ENCODE results near the gene NANOS3.
"Not testable (repeated sequence)": the region's sequence is repeated elsewhere in the genome, so short reads cannot be mapped to it uniquely, and the experiment has no call there.

Gene NANOS3

DNA sequence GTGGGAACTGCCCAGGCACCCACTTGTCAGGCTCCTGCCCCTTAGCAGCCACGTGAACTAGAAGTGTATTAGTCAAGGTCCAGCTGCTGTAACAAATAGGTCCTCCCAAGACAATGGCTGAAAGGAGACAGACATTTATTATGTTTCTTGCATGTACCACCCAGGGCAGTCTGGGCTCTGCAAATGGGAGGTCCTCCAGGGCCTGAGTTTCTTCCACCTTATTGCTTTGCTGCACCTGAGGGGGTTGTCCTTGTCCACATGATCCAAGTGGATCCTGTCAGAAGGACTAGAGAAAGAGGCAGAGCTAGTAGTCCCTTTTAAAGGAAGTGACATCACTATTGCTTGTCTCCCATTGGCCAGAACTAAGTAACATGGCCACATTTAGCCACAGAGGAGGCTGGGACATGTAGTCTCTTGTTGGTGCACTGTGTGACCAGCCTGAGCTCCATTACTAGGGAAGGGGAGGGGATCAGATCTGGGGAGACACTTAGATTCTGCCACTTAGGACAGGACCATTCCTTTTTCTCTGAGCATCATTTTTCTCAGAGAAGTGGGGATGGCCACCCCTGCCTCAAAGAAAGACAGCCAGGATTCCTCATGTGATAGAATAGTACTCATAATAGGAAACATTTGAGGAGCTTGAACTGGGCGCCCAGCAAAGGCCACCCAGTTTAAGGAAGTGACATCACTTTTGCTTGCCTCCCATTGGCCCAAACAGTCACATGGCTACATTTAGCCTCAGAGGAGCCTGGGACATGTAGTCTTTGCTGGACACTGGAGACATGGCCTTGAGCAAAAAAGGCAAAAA, 44.2 kb downstream of the NANOS3 start:
- no peak overlapping the region for H3K4me3 ChIP-seq (ENCODE audit: low read length)
- TF ChIP-seq ZNF274 (IDR thresholded peaks at IDR 0.05; ENCODE audit: low read depth, low read length): no peak

DNA sequence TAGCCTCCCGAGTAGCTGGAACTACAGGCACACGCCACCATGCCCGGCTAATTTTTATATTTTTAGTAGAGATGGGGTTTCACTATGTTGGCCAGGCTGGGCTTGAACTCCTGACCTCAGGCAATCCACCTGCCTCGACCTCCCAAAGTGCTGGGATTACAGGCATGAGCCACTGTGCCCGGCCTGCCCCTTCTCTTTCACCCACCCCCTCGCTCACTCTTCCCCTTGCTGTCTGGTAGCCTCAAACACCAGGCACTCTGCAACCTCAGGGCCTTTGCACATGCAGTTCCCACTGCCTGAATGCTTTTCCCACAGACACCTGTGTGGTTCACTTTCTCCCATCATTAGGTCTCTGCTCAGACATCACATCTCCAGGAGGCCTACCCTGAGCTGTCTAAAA, 45.2 kb downstream of the NANOS3 start:
- not testable (repeated sequence) for H3K4me3 ChIP-seq (ENCODE audit: low read length)

DNA sequence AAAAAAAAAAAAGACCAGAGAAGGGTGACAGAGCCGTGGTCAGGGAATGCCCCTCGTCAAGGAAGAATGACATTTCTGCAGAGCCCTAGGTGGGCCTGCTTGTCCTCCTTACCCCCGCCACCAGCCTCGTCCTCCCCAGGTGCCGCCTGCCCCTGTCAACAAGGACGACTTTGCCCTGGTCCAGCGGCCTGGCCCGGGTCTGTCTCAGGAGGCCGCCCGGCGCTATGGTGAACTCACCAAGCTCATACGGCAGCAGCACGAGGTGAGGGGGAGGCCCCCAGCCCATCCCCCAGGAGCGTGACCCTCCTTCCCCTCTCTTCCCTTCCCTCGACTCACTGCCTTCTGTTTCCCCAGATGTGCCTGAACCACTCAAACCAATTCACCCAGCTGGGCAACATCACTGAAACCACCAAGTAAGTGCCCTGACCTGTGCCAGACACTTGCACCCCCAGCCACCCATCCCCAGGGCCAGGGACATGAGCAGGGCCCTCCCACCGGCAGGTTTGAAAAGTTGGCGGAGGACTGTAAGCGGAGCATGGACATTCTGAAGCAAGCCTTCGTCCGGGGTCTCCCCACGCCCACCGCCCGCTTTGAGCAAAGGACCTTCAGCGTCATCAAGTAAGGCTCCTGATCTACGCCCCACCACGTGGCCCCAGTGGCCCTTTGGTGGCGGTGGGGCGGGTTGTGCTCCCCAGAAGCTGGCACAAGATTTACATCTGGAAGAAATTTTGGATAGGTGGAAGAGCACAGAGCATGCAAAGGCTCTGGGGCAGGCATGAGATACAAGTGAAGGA, 46.5 kb downstream of the NANOS3 start:
- H3K4me3 ChIP-seq (ENCODE audit: low read length): no peak overlapping the region
- no peak for TF ChIP-seq ZNF274 (IDR thresholded peaks at IDR 0.05; ENCODE audit: low read depth, low read length)

DNA sequence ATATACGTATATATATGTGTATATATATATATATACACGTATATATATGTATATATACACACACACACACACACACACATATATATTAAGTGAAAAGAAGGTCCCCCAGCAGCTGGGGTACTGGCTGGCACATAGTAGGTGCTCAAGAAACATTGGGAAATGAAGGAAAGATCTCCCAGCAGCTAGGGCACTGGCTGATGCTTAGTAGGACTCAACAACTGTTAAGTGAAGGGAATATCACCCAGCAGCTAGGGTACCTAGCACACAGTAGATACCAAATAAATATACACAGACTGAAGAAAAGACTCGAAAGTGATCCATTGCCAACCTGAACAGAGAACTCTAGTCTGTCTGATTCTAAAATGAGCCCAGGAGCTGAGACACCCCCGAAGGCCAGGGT, 49.1 kb downstream of the NANOS3 start:
- no peak for TF ChIP-seq ZNF274 (IDR thresholded peaks at IDR 0.05; ENCODE audit: low read depth, low read length)
- no peak overlapping the region for H3K4me3 ChIP-seq (ENCODE audit: low read length)

DNA sequence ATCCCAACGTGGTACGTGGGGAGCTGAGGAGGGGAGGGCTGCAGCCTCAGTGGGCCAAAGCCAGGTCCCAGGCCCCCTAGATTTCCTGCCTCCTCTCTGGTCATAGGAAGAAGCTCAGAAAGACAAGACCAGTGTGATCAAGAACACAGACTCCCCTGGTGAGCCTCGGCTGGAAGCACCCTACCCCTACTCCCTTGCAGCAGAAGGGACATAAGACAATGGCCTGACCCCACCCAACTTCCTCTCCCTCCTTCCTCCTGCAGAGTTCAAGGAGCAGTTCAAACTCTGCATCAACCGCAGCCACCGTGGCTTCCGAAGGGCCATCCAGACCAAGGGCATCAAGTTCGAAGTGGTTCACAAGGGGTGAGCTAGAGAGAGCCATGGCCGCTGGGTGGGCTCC, 49.8 kb downstream of the NANOS3 start:
- TF ChIP-seq ZNF274 (IDR thresholded peaks at IDR 0.05; ENCODE audit: low read depth, low read length): no peak
- H3K4me3 ChIP-seq (ENCODE audit: low read length): no peak overlapping the region

DNA sequence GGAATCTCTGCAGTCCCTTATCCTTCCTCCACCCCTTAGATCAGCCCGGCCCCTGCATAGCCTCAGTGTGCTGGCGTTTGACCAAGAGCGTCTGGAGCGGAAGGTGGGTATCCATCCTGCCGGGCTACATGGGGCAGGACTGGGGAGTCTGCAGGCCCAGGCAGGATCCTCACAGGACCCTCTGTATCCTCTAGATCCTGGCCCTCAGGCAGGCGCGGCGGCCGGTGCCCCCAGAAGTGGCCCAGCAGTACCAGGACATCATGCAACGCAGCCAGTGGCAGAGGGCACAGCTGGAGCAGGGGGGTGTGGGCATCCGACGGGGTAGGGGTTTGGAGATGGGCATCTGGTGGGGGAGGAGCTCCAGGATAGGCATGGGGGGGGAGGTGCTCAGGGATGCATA, 52.4 kb downstream of the NANOS3 start:
- no peak overlapping the region for H3K4me3 ChIP-seq (ENCODE audit: low read length)
- no peak for TF ChIP-seq ZNF274 (IDR thresholded peaks at IDR 0.05; ENCODE audit: low read depth, low read length)

DNA sequence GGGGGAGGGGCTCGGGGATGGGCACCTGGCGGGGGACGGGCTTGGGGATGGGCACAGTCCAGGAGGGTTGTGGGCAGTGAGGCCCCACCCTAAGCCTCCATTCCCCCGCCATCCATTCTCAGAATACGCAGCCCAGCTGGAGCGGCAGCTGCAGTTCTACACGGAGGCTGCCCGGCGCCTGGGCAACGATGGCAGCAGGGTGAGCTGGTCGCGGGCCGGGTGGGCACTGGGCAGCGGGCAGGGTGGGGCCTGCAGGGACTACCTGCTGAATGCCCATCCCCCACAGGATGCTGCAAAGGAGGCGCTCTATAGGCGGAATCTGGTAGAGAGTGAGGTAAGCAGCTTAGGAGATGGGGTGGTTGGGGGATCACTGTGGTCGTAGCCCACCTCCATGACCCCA, 53.0 kb downstream of the NANOS3 start:
- no peak for TF ChIP-seq ZNF274 (IDR thresholded peaks at IDR 0.05; ENCODE audit: low read depth, low read length)
- H3K4me3 ChIP-seq (ENCODE audit: low read length): no peak overlapping the region

Data from GM08714 (cell line).